GM21576 (cell line): ENCODE measurements around the gene HLA-DPB1.
A peak's percentile ranks its signal among the peaks of the same experiment; 100 is the strongest.
"Not testable (repeated sequence)": the region's sequence is repeated elsewhere in the genome, so short reads cannot be mapped to it uniquely, and the experiment has no call there.

Source experiments
- ATAC-seq: cut with Tn5 transposase; IDR thresholded peaks from one replicate; pipeline ENCODE4 v1.9.1; 2021; ENCODE audit warnings: mild to moderate bottlenecking, moderate library complexity; ENCODE audit not compliant: unreplicated experiment

The HLA-DPB1 gene

DNA sequence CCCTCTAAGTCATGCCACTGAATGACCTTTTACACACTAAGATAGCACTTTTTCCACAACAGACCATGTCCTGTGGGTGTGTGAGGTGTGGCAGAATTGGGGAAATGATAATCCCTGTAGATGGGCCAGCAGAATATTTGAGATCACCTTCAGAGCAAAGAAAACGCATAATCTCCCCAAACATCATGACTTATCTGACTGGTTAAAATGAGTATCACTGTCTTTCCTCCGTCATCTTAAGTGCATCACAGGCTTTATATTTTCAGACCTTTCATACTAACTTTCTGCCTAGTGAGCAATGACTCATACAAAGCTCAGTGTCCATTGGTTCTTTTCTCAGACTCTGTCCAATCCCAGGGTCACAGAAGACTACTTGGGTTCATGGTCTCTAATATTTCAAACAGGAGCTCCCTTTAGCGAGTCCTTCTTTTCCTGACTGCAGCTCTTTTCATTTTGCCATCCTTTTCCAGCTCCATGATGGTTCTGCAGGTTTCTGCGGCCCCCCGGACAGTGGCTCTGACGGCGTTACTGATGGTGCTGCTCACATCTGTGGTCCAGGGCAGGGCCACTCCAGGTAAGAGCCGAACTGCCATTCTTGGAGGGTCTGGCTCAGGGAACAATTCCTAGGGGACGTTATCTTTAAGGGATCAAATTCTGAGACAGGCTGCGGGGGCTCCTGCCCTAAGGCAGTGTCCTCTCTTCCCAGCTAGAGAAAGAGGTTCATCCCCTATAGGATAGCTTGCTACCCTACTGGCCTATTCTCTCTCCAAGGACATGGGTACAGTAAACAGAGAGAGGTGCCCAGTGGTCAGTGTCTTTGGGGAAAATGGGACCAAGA is at the start of gene HLA-DPB1:
Gene HLA-DPB1 (plus strand): TSS at position 423 of the 838 bp plus-strand sequence. CDS start 52 bp downstream, at position 475.
- ATAC-seq = peak; percentile 64

- ATAC-seq = no peak
Observed at GRCh38 chr6:33028220-33028849, 47.5 kb upstream of the HLA-DPB1 start.

GRCh38 chr6:33029328-33030184 is 46.2 kb upstream of the HLA-DPB1 start:
- ATAC-seq = peak; percentile 57

GRCh38 chr6:33030245-33030644 is 45.5 kb upstream of the HLA-DPB1 start:
- ATAC-seq = no peak

GRCh38 chr6:33034554-33034953 is 41.2 kb upstream of the HLA-DPB1 start:
- ATAC-seq = no peak

GRCh38 chr6:33036535-33036934 is 39.3 kb upstream of the HLA-DPB1 start:
- no peak for ATAC-seq

GRCh38 chr6:33040157-33040556 is 35.6 kb upstream of the HLA-DPB1 start:
- ATAC-seq = no peak

DNA sequence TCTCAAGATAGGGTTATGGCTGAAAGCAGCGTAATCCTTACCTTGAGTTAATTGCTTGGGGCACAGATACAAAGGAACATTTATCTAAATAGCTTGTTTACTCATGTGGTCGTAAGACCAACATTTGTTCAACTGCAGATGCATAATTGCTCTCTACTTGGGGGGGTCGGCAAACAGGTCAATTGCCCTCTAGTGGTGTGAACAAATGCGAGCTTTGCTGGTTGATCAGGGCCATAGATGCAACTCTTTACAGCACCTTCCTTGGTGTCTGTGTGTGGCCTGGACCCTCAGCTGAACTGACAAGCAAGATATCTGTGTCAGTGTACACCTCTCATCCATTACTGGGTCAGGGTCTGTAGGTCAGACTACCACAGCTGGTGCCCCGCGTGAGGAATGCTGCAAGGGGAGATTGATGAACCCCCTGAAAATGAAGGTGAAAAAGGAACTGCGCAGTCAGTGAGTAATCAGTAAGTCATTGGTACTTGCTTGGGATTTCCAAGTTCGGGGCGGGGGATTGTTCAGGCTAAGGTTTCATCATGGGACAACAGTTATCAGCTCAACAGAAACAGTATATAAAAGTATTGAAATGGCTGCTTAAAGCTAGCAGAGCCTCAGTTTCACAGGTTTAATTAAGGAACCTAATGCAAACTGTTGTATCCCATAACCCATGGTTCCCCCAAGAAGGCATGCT is 26.3 kb upstream of the HLA-DPB1 start:
- ATAC-seq = no peak

DNA sequence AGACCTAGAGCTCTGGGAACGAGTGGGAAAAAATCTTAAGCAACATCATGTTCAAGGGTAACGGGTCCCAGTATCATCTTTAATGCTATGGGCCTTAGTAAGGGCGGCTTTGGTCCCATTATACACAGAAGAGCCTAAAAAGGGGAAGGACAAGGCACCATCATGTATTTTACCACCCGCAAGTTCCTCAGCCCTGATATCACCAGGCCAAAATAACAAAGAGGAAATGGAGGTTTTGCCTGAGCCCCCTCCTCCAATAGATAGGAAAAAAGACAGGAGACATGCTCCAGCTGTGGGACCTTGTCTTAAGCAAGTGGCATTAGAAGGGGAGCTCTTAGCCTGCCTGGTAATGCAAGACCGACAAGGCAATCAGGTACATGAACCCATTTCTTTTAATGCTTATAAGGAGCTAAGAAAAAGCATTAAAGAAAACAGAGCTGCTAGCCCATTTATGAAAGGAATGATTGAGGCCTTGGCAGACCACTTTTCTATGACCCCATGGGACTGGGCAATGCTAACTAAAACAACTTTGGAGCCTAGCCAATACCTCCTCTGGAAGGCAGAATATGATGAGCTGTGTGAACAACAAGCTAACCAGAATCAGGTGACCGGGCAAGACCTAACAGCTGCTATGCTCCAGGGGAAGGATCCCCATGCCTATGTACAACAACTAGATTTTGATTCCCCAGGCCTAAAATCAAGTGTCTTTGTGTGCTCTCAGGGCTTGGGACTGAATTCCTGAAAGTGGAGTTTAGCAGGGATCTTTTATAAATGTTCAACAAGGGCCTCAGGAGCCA is 25.6 kb upstream of the HLA-DPB1 start:
- ATAC-seq = no peak

- no peak for ATAC-seq
Observed at GRCh38 chr6:33052627-33053026, 23.2 kb upstream of the HLA-DPB1 start.

DNA sequence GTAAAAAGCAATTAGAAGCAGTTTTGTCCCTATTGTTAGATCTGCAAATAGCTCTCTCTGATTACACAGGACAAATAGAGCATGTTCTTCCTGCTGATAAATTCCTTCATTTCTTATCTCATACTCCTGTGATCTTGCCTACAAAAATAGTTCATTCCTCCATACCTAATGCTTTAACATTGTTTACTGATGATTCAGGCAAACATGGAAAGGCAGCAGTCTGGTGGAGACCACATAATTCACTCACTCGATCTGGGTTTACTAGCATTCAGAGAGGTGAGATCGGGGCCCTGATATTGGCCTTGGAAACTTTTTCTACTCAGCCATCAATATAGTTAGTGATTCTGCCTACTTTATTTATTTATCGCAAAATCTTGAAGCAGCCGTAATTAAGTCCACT is 22.6 kb upstream of the HLA-DPB1 start:
- ATAC-seq = no peak

GRCh38 chr6:33057222-33058150 is 18.3 kb upstream of the HLA-DPB1 start:
- ATAC-seq = no peak

DNA sequence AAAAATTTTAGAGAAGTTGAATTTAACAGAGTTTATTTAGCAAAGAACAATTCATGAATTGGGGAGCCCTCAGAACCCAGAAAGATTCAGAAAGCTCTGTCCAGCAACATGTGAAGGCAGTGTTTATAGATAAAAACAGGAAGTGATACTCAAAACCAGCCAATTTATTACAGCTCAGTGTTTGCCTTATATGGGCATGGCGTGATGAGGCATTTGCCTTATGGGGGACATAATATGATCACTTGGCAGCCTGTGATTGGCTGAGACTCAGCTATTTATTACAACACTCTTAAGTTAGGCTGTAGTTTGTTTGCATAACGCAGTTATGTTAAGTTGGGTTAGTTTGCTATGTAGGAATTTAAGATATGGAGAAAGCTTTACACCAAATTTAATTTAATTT is 13.8 kb upstream of the HLA-DPB1 start:
- ATAC-seq = no peak

- ATAC-seq = not testable (repeated sequence)
Observed at GRCh38 chr6:33063435-33063834, 12.4 kb upstream of the HLA-DPB1 start.

DNA sequence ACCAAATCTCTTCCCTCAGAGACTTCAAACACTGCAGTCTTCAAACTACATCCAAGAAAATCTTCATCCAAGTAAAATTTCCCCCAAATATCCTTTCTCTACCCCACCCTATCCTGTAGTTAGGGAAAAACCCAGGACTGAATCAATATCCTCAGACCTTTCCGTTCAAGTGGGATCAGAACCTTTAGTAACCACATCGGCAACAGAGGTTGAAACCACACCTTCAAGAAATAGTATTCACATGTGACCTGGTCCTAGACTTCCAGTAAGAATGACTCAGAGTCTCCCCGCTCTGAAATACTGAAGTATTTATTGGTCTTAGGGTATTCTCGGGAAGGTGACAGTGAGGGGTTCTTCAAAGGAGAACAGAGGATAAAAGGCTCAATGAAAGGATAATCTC is 11.1 kb upstream of the HLA-DPB1 start:
- no peak for ATAC-seq

GRCh38 chr6:33065312-33065711 is 10.5 kb upstream of the HLA-DPB1 start:
- ATAC-seq = no peak

DNA sequence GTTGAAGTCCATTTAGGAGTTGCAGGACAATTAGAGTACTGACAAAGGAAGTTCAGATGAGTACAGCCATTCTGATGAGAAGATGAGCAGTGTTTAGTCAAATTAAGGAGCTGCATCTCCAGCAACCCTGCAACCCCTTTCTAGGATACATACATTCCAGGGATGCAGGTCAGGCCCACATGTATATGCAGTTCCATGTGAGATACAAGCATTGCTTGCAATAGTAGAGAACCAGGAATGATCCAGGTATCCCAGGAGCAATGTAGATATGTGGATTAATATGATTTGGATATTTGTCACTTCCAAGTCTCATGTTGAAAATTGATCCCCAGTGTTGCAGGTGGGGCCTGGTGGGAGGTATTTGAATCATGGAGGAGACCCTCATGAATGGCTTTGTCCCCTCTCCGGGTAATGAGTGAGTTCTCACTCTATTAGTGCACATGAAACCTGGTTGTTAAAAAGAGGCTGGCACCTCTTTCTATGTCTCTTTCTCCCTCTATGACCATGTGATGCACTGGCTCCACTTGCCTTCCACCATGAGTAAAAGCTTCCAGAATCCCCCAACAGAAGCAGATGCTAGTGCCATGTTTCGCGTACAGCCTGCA is 8.8 kb upstream of the HLA-DPB1 start:
- ATAC-seq = no peak

- no peak for ATAC-seq
Observed at GRCh38 chr6:33069021-33069738, 6.6 kb upstream of the HLA-DPB1 start.
